22Rv1 (cell line): ENCODE data around the gene AXIN2.

ENCODE experiments used
- CTCF ChIP-seq: fragments of 450-650 bp; IDR thresholded peaks from 2 replicates; pipeline ENCODE4 v1.5.1; 2017; ENCODE audit warnings: mild to moderate bottlenecking
- ZFX ChIP-seq: fragments of 450-650 bp; IDR thresholded peaks from 2 replicates; pipeline ENCODE4 v1.6.1; 2017; ENCODE audit warnings: antibody characterized with exemption, borderline replicate concordance

GRCh38 chr17:65536573-65537342 lies 24.7 kb downstream of the AXIN2 start:
- TF ChIP-seq CTCF (no peak), ZFX (no peak)
